NCI-H748 treated with DMSO at 0.1 percent for 48 hours (cell line): ENCODE results near the gene CLSTN3.

Source experiments
- DNase-seq: peaks from one replicate; lab custom pipeline; 2025; lab: John Stamatoyannopoulos, UW

Gene CLSTN3

DNA sequence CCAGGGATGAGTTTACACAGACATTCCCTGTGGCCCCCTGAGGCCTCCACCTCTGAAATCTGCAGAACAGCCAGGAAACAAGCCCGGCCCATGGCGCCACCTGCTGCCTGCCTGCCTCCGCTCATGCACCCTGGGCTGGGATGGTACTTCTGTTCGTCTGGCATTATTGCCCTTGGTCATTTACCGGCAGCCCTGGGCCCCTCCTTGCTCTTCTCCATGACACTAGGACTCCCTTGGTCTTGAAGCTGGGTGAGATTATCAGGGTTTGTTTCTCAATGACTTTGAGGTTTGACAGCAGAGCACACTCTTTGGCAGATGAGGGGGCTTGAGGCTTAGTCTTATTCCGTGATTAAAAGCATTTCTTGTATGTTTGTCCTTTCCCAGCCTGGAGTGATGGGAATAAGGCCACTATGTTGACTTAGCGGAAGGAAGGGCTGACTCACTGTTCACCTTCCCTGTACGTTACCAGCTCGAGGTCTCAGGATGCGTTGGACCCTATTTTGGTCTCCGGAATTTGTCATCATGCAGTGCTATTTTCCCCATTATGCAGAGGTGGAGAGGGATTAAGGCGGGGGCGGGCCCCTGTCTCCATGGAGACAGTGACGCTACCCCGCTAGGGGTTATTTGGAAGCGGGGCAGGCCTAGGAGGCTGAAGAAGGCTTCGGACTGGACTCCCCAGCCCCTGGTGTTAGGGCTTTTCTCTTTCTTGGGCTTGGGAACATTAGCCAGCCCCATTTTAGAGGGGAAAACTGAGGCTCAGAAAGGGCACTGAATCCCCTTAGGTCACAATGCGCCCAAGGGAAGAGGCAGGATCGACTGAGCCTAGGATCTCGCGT, 58.6 kb downstream of the CLSTN3 start:
- DNase-seq: peak; percentile 21

DNA sequence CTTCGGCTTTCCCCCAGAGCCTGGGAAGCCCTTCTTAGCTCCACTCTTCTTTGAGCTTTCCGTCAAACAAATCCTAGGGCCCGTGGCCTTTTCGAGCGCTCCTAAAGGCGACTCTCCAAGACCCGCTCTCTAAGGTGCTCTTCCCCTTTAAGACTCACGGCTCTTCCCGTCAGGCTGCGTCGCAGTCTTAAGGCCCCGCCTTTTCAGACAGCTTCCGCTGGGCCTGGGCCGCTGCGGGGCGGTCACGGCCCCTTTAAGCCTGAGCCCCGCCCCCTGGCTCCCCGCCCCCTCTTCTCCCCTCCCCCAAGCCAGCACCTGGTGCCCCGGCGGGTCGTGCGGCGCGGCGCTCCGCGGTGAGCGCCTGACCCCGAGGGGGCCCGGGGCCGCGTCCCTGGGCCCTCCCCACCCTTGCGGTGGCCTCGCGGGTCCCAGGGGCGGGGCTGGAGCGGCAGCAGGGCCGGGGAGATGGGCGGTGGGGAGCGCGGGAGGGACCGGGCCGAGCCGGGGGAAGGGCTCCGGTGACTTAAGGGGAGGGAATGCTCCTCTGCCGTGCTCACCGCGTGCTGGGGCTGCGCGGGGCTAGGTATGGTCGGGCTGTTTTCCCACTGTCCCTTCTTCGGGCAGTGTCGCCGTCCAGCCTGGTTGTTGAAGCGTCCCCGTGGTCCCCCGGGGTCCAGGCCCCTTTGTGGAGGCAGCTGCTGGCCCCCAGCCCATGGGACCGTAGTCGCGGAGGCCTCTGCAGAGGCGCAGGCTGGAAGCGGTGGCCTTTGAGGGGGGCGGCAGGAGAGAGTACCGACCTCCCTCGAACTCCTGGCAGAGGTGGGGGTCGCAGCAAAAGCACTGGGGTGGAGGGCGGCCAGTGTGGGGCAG, 59.5 kb downstream of the CLSTN3 start, which contains the start of gene PEX5:
TSS of gene PEX5 (plus strand) at position 289 of the 870 bp plus-strand sequence. CDS start 692 bp downstream, outside the sequence.
- DNase-seq: peak; percentile 29

DNA sequence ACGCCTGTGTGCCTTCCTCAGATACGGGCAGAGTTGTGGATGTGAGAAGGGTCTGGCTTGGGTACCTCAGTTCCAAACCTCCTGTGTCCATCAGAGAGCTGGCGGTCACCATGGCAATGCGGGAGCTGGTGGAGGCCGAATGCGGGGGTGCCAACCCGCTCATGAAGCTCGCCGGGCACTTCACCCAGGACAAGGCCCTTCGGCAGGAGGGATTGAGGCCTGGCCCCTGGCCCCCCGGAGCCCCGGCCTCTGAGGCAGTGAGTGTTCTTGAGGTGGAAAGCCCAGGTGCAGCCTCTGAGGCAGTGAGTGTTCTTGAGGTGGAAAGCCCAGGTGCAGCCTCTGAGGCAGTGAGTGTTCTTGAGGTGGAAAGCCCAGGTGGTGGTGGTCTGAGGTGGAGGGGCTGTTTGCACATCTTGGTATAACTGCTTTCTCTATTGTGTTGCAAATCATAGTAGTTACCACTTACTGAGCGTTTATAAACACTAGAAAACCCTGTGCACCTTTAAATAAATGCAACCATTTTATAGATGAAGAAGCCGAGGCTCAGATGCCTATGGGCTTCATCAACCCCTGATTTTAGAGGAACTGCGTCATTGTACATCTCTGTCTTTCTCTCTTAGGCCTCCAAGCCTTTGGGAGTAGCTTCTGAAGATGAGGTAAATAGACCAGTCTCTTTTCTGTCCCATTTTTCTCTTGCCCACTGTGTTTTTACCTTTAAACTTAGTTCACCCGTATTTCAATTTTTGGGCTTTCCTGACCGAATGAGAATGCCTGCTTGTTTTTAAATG, 60.3 kb downstream of the CLSTN3 start:
- peak; percentile 1 for DNase-seq

DNA sequence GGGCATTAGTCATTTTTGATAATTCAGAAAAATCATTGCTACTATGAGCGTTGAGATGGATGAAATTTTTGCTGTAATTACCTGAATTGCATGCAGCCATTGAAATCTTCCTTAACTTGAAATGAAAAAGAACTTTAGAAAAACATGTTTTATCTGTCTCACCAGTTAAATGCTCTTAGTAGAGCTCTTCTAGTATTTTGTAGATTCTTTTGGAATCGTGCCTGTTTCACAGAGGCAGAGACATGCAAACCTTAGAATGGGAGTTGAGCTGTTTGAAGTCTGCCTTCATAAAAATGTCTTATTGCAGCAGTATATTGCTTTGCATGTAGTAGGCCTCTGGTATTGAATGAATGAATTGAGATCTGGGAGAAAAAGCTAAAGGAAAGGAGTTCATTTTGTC, 63.5 kb downstream of the CLSTN3 start:
- DNase-seq: no peak

DNA sequence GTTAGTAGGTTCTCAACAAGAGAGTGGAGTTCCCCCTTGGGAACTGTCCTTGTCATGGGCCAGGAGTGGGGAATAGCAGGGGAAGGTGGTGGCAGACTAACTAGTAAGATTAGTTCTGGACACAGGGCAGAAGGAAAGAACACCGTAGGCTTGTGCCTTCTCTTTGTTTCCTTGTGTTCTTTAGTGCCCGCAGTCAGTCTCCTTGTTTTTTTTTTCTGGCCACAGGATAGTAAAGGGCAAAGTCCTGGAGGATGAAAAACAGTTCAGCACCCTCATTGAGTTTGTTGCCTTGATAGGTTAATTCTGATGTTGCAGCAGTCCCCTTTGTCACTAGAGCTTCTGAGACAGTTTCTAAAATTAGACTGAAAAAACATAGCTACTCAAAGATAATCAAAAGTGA, 67.7 kb downstream of the CLSTN3 start:
- DNase-seq: no peak

DNA sequence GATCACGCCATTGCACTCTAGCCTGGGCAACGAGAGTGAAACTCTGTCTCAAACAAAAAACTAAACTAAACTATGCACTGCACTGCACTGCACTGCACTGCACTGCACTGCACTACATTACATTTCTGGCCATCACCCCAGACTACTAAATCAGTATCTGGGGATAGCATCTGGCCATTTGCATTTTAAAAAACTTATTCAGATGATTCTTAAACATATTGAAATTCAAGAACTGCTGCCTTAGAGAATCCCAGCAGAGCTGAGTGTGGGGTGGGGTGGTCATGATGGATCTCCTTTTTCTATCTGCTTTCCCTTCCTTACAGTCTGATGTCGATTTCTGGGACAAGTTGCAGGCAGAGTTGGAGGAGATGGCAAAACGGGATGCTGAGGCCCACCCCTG, 72.9 kb downstream of the CLSTN3 start:
- no peak for DNase-seq

DNA sequence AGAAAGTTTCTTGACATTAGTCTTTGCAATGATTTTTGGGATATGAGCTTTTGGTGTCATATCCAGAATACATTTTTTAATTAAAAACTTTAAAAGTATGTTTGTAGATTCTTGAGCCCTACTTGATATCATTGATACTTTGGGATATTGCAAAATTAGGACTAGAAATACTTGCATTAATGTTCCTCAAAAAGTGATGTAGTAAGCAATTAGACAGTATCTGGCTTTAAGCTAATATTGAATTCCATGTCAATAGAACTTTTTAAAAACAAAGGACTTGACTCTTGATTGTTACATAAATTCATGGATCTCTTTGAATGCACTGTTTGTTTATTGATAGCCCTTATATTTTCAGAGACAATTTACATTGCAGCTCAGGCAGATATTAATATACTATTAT, 74.9 kb downstream of the CLSTN3 start:
- no peak for DNase-seq

DNA sequence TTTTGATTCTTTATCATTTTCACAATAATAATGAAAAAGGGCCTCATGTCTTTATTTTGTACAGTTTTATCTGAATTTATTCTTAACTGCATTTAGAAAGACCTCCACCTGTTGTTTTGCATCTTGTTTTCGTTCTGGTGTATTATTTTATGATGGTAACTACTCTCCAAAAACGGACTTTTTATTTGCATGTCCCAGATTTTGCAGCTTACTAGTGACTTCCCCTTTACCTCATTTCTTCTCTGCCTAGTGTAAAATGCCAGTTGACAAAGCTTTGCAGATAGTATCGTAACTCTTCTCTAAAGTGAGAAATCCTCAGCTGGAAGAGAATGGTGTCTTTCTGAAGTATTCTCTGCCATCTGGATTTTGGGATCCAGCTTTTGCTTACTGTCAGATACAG, 76.5 kb downstream of the CLSTN3 start:
- DNase-seq: no peak

DNA sequence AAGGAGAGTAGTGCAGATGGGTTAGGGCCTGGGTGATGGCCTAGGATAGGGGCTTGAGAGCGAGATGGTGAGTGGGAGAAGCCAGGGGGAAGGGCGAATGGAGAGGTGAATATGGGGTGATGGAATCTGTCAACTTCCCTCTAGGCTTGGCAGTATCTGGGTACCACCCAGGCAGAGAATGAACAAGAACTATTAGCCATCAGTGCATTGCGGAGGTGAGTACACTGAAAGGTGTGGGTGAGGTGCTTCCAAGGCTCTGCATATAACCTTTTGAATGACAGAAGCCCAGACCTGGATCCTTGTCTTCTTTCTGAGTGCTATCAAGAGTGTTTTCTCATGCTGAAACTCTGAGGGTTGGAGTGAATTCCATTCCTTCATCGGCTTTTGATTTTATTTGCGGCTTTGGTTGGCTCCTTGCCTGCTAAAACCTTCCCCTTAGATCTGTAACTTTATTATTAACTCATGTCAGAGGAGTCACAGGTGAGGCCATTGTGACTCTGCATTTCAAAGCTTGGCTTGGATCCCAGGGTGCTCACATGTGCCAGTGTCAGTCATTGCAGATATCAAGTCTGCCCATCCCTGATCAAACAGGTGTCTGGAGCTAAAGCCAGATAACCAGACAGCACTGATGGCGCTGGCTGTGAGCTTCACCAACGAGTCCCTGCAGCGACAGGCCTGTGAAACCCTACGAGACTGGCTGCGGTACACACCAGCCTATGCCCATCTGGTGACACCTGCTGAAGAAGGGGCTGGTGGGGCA, 77.9 kb downstream of the CLSTN3 start:
- DNase-seq: no peak
